Measurements from ENCODE around the gene CLDN10.

The CLDN10 gene

GRCh38 chr13:95614641-95615245 is 62.2 kb downstream of the CLDN10 start:
- no peak overlapping the region for H3K4me3 ChIP-seq (ENCODE audit: low read length)
- TF ChIP-seq, protein P1, sequence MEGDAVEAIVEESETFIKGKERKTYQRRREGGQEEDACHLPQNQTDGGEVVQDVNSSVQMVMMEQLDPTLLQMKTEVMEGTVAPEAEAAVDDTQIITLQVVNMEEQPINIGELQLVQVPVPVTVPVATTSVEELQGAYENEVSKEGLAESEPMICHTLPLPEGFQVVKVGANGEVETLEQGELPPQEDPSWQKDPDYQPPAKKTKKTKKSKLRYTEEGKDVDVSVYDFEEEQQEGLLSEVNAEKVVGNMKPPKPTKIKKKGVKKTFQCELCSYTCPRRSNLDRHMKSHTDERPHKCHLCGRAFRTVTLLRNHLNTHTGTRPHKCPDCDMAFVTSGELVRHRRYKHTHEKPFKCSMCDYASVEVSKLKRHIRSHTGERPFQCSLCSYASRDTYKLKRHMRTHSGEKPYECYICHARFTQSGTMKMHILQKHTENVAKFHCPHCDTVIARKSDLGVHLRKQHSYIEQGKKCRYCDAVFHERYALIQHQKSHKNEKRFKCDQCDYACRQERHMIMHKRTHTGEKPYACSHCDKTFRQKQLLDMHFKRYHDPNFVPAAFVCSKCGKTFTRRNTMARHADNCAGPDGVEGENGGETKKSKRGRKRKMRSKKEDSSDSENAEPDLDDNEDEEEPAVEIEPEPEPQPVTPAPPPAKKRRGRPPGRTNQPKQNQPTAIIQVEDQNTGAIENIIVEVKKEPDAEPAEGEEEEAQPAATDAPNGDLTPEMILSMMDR (IDR thresholded peaks at IDR 0.05; ENCODE audit: insufficient read depth, low read depth, low read length, missing control alignments) = peak; percentile 32
- peak; percentile 76 for DNase-seq (ENCODE audit: low read depth)

- TF ChIP-seq, protein P1 (IDR thresholded peaks at IDR 0.05; ENCODE audit: insufficient read depth, low read depth, low read length, missing control alignments) = no peak
- no peak overlapping the region for H3K4me3 ChIP-seq (ENCODE audit: low read length)
- DNase-seq (ENCODE audit: low read depth) = no peak
Measured at GRCh38 chr13:95615539-95615938, 63.0 kb downstream of the CLDN10 start.

DNA sequence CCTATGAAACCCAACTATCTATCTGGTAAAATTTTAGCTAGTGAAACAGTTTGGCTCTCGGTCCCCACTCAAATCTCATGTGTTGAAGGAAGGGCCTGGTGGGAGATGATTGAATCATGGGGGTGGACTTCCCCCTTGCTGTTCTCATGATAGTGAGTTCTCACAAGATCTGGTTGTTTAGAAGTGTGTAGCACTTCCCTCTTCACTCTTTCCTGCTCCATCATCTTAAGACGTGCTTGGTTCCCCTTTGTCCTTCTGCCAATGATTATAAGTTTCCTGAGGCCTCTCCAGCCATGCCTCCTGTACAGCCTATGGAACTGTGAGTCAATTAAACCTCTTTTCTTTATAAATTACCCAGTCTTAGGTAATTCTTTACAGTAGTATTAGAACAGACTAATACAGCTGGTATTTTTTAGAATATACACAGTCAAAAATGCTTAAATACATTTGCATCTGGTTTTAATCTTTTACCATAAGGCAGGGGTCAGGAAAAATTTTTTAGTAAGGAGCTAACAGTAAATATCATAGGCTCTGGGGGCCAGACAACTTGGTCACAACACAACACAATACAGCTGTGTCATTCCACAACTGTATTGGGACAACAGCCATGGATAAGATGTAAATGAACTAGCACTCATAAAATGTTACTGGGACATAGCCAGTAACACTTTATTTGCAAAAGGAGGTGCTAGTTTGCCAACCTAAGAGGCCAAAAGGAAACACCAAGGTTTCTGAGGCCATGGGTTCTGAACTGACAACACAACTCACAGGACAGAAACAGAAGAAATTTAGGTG is 67.7 kb downstream of the CLDN10 start:
- no peak overlapping the region for H3K4me3 ChIP-seq (ENCODE audit: low read length)
- TF ChIP-seq, protein P1 (IDR thresholded peaks at IDR 0.05; ENCODE audit: insufficient read depth, low read depth, low read length, missing control alignments) = no peak
- no peak for DNase-seq (ENCODE audit: low read depth)

DNA sequence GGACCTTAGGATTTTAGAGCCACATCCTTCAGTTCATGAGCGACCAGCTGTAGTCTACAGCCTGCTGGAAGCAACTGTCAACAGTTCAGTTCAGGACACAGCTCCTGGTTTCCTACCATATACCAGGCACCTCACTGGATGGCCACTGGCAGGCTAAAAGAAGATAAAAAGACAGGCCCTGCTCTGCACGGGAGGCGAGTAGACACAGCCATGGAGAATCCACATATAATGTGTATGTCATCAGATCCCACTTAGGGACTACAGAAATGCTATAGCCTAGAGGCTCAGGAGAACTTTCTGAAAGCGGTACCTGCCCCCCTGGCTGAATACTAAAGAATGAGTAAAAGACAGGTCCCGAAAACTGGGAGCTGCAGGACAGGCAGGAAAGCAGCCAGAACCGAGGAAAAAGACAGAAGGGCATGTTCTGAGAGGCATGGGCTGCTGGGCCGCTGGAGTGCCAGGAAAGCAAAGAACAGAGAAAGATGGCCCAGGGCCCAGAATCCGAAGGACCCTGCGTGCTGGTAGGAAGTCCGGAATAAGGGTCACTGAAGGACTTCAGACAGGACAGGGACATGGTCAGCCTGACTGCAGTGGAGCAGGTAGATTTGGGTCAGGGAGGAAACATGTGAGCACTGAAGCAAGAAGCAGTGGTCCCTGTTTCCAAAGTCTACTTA is 68.4 kb downstream of the CLDN10 start:
- TF ChIP-seq, protein P1 (IDR thresholded peaks at IDR 0.05; ENCODE audit: insufficient read depth, low read depth, low read length, missing control alignments) = no peak
- DNase-seq (ENCODE audit: low read depth) = no peak
- H3K4me3 ChIP-seq (ENCODE audit: low read length) = no peak overlapping the region

DNA sequence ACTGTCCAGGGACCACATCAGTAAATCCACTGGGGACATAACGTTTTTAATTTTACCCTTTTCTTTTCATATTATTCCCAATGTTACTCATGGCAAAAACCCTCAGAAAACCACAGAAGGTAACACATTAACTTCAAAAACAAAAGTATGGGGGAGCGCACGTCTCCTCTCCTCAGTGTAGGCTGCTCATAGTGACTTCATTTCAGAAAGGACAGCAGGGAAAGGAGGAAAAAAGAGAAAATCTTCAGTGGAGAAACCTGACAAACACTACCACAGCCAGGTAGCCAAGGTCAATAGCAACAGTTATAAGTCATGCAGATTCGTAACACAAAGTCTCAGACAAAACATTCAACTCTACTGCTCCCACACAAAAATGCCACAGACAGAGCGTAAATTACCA is 70.6 kb downstream of the CLDN10 start:
- no peak overlapping the region for H3K4me3 ChIP-seq (ENCODE audit: low read length)
- TF ChIP-seq, protein P1 (IDR thresholded peaks at IDR 0.05; ENCODE audit: insufficient read depth, low read depth, low read length, missing control alignments) = no peak
- DNase-seq (ENCODE audit: low read depth) = no peak

- TF ChIP-seq, protein P1 (IDR thresholded peaks at IDR 0.05; ENCODE audit: insufficient read depth, low read depth, low read length, missing control alignments) = peak; percentile 74
- DNase-seq (ENCODE audit: low read depth) = peak; percentile 68
Measured at GRCh38 chr13:95624020-95624419, 71.5 kb downstream of the CLDN10 start.

More at GRCh38 chr13:95624020-95624419, 71.5 kb downstream of the CLDN10 start:
- H3K4me3 ChIP-seq (ENCODE audit: low read length) = no peak overlapping the region

All from epithelial cell of esophagus (primary cell).